Measurements from ENCODE around the gene TVP23A. TPM values are rescaled to one million over a fixed set of nuclear protein-coding genes. Genes with fewer than 3 reads are reported as not detected.

Gene TVP23A
- total RNA-seq, 4 donors from 2014 or later = 0.16 to 0.54 (median 0.23) TPM; not detected in 1

GRCh38 chr16:10859658-10860057 is 41.1 kb upstream of the TVP23A start:
- H3K27me3 ChIP-seq = peaks cover 4% of the 10 kb centered on the region
- no peak for ATAC-seq
- no peak overlapping the region for H3K4me3 ChIP-seq
- H3K36me3 ChIP-seq = no peaks in the 10 kb centered on the region
- no peak for TF ChIP-seq CTCF (IDR thresholded peaks at IDR 0.05)
- no peaks in the 10 kb centered on the region for H3K9me3 ChIP-seq
- H3K4me1 ChIP-seq = no peaks in the 10 kb centered on the region
- no peak overlapping the region for H3K27ac ChIP-seq
- WGBS, 2 donors (ENCODE audit: low coverage in 1 of 2) = 77 to 79% methylated on average over 5 of the region's 6 CpGs

- H3K27me3 ChIP-seq = peaks cover 3% of the 10 kb centered on the region
- TF ChIP-seq POLR2A (IDR thresholded peaks at IDR 0.05) (no peak), EP300 (IDR thresholded peaks at IDR 0.05) (no peak), CTCF (IDR thresholded peaks at IDR 0.05) (no peak), POLR2AphosphoS5 (IDR thresholded peaks at IDR 0.05) (no peak)
- no peak overlapping the region for H3K4me3 ChIP-seq
- no peaks in the 10 kb centered on the region for H3K36me3 ChIP-seq
- H3K9me3 ChIP-seq = no peaks in the 10 kb centered on the region
- no peaks in the 10 kb centered on the region for H3K4me1 ChIP-seq
- no peak overlapping the region for H3K27ac ChIP-seq
- ATAC-seq = no peak
- 50 to 61% methylated on average over 2 of the region's 2 CpGs for WGBS, 2 donors (ENCODE audit: low coverage in 1 of 2)
Measured at GRCh38 chr16:10859020-10859419, 40.4 kb upstream of the TVP23A start.

GRCh38 chr16:10858203-10858602 is 39.6 kb upstream of the TVP23A start:
- Histone ChIP-seq H3K36me3 (no peaks in the 10 kb centered on the region), H3K4me3 (no peak overlapping the region), H3K9me3 (no peaks in the 10 kb centered on the region), H3K4me1 (no peaks in the 10 kb centered on the region), H3K27me3 (no peaks in the 10 kb centered on the region), H3K27ac (no peak overlapping the region)
- WGBS, 2 donors (ENCODE audit: low coverage in 1 of 2) = 44 to 54% methylated on average over 1 of the region's 1 CpG
- TF ChIP-seq EP300 (IDR thresholded peaks at IDR 0.05) (no peak), CTCF (IDR thresholded peaks at IDR 0.05) (no peak), POLR2AphosphoS5 (IDR thresholded peaks at IDR 0.05) (no peak), POLR2A (IDR thresholded peaks at IDR 0.05) (no peak)
- no peak for ATAC-seq

GRCh38 chr16:10856042-10856441 is 37.4 kb upstream of the TVP23A start:
- Histone ChIP-seq H3K9me3 (no peaks in the 10 kb centered on the region), H3K27ac (no peak overlapping the region), H3K4me3 (no peak overlapping the region), H3K27me3 (no peaks in the 10 kb centered on the region), H3K4me1 (no peaks in the 10 kb centered on the region), H3K36me3 (no peaks in the 10 kb centered on the region)
- ATAC-seq = no peak
- no peak for TF ChIP-seq POLR2A (IDR thresholded peaks at IDR 0.05)
- WGBS, 2 donors (ENCODE audit: low coverage in 1 of 2) = no CpG with 5 or more reads among the region's 2 CpGs

- Histone ChIP-seq H3K4me1 (no peaks in the 10 kb centered on the region), H3K36me3 (no peaks in the 10 kb centered on the region), H3K4me3 (no peak overlapping the region), H3K27ac (no peak overlapping the region), H3K27me3 (no peaks in the 10 kb centered on the region), H3K9me3 (no peaks in the 10 kb centered on the region)
- ATAC-seq = no peak
- TF ChIP-seq POLR2AphosphoS5 (IDR thresholded peaks at IDR 0.05) (no peak), POLR2A (IDR thresholded peaks at IDR 0.05) (no peak), CTCF (IDR thresholded peaks at IDR 0.05) (no peak), EP300 (IDR thresholded peaks at IDR 0.05) (no peak)
- WGBS, 2 donors (ENCODE audit: low coverage in 1 of 2) = 84 to 92% methylated on average over 4 to 5 of the region's 5 CpGs
Measured at GRCh38 chr16:10852948-10853347, 34.4 kb upstream of the TVP23A start.

- no peaks in the 10 kb centered on the region for H3K4me1 ChIP-seq
- no peaks in the 10 kb centered on the region for H3K27me3 ChIP-seq
- H3K36me3 ChIP-seq = no peaks in the 10 kb centered on the region
- H3K4me3 ChIP-seq = no peak overlapping the region
- ATAC-seq = no peak
- 49 to 58% methylated on average over 3 to 4 of the region's 4 CpGs for WGBS, 2 donors (ENCODE audit: low coverage in 1 of 2)
- no peaks in the 10 kb centered on the region for H3K9me3 ChIP-seq
- TF ChIP-seq POLR2A (IDR thresholded peaks at IDR 0.05) = no peak
- TF ChIP-seq POLR2AphosphoS5 (IDR thresholded peaks at IDR 0.05) = no peak
- TF ChIP-seq CTCF (IDR thresholded peaks at IDR 0.05) = no peak
- TF ChIP-seq EP300 (IDR thresholded peaks at IDR 0.05) = no peak
- no peak overlapping the region for H3K27ac ChIP-seq
Measured at GRCh38 chr16:10852286-10852685, 33.7 kb upstream of the TVP23A start.

All from gastroesophageal sphincter (tissue), 4 donors.